Panc1 (cell line): Measurements from ENCODE around the gene TFG.

Experiments
- CTCF ChIP-seq: fragments of 450-650 bp; IDR thresholded peaks from 2 replicates; pipeline ENCODE4 v1.5.1; 2017; ENCODE audit warnings: mild to moderate bottlenecking
- POLR2AphosphoS5 ChIP-seq: IDR thresholded peaks from 2 replicates; pipeline ENCODE4 v1.6.1; 2012; ENCODE audit warnings: mild to moderate bottlenecking, low read depth, low read length, moderate library complexity

GRCh38 chr3:100732435-100732834, 23.1 kb downstream of the TFG start:
- TF ChIP-seq CTCF: no peak
- TF ChIP-seq POLR2AphosphoS5: no peak
